ENCODE results near the gene CADM1.

CADM1 gene

GRCh38 chr11:115198321-115198741 lies 305.9 kb downstream of the CADM1 start:
- TF ChIP-seq CTCF (conservative IDR thresholded peaks at IDR 0.05; ENCODE audit: low read depth, low read length), result no peak
- no peak overlapping the region for H3K4me2 ChIP-seq

GRCh38 chr11:115197433-115197832 lies 306.8 kb downstream of the CADM1 start:
- H3K4me3 ChIP-seq (IDR thresholded peaks at IDR 0.05; ENCODE audit: insufficient read depth, low read depth, low read length), result no peak overlapping the region

More at GRCh38 chr11:115198321-115198741, 305.9 kb downstream of the CADM1 start:
- Histone ChIP-seq H3K27ac (no peak overlapping the region), H3K36me3 (ENCODE audit: insufficient read depth) (no peaks in the 10 kb centered on the region), H4K20me1 (ENCODE audit: insufficient read depth) (no peaks in the 10 kb centered on the region), H3K27me3 (ENCODE audit: insufficient read depth, low read depth) (no peaks in the 10 kb centered on the region), H2AFZ (ENCODE audit: low read depth) (no peak overlapping the region), H3K79me2 (ENCODE audit: insufficient read depth, low read depth) (0 out of 2 replicates have a peak, but pooled peaks cover 2% of the 10 kb centered on the region), H3K4me1 (ENCODE audit: low read depth, poor library complexity, severe bottlenecking) (peaks cover 62% of the 10 kb centered on the region), H3K9ac (no peak overlapping the region), H3K4me3 (IDR thresholded peaks at IDR 0.05; ENCODE audit: insufficient read depth, low read depth, low read length) (no peak overlapping the region)

GRCh38 chr11:115197031-115197430 lies 307.2 kb downstream of the CADM1 start:
- Histone ChIP-seq H3K79me2 (ENCODE audit: insufficient read depth, low read depth) (0 out of 2 replicates have a peak, but pooled peaks cover 11% of the 10 kb centered on the region), H3K9ac (no peak overlapping the region), H2AFZ (ENCODE audit: low read depth) (no peak overlapping the region), H3K4me2 (no peak overlapping the region), H3K4me1 (ENCODE audit: low read depth, poor library complexity, severe bottlenecking) (peaks cover 63% of the 10 kb centered on the region), H3K27ac (no peak overlapping the region), H3K4me3 (IDR thresholded peaks at IDR 0.05; ENCODE audit: insufficient read depth, low read depth, low read length) (no peak overlapping the region), H3K36me3 (ENCODE audit: insufficient read depth) (no peaks in the 10 kb centered on the region), H3K27me3 (ENCODE audit: insufficient read depth, low read depth) (no peaks in the 10 kb centered on the region), H4K20me1 (ENCODE audit: insufficient read depth) (no peaks in the 10 kb centered on the region)
- TF ChIP-seq CTCF (conservative IDR thresholded peaks at IDR 0.05; ENCODE audit: low read depth, low read length), result no peak

More at GRCh38 chr11:115197433-115197832, 306.8 kb downstream of the CADM1 start:
- Histone ChIP-seq H4K20me1 (ENCODE audit: insufficient read depth) (no peaks in the 10 kb centered on the region), H3K27me3 (ENCODE audit: insufficient read depth, low read depth) (no peaks in the 10 kb centered on the region), H2AFZ (ENCODE audit: low read depth) (no peak overlapping the region), H3K4me2 (no peak overlapping the region), H3K36me3 (ENCODE audit: insufficient read depth) (no peaks in the 10 kb centered on the region), H3K9ac (no peak overlapping the region), H3K4me1 (ENCODE audit: low read depth, poor library complexity, severe bottlenecking) (peaks cover 63% of the 10 kb centered on the region), H3K27ac (no peak overlapping the region), H3K79me2 (ENCODE audit: insufficient read depth, low read depth) (0 out of 2 replicates have a peak, but pooled peaks cover 11% of the 10 kb centered on the region)
- no peak for TF ChIP-seq CTCF (conservative IDR thresholded peaks at IDR 0.05; ENCODE audit: low read depth, low read length)

- Histone ChIP-seq H3K4me2 (peak overlapping the region; percentile 73), H3K36me3 (ENCODE audit: insufficient read depth) (no peaks in the 10 kb centered on the region), H3K27me3 (ENCODE audit: insufficient read depth, low read depth) (no peaks in the 10 kb centered on the region), H3K4me1 (ENCODE audit: low read depth, poor library complexity, severe bottlenecking) (peaks cover 61% of the 10 kb centered on the region), H2AFZ (ENCODE audit: low read depth) (no peak overlapping the region), H3K79me2 (ENCODE audit: insufficient read depth, low read depth) (peaks cover 11% of the 10 kb centered on the region; the same call in 1 of the 2 replicates), H3K9ac (peak overlapping the region; percentile 74), H4K20me1 (ENCODE audit: insufficient read depth) (no peaks in the 10 kb centered on the region), H3K27ac (peak overlapping the region; percentile 96), H3K4me3 (IDR thresholded peaks at IDR 0.05; ENCODE audit: insufficient read depth, low read depth, low read length) (no peak overlapping the region)
- no peak for TF ChIP-seq CTCF (conservative IDR thresholded peaks at IDR 0.05; ENCODE audit: low read depth, low read length)
These were observed 309.5 kb downstream of the CADM1 start for GRCh38 chr11:115194802-115195110.
